Mesendoderm (in vitro differentiated cells): ENCODE data around the gene IFNGR2.

Source experiments
- DNase-seq: peaks from one replicate; pipeline ENCODE4 v3.0.0; 2013
- H2AK5ac ChIP-seq: 2 replicates; pipeline ENCODE4 v1.6.1; 2013; ENCODE audit warnings: low read length, inconsistent platforms
- H2BK120ac ChIP-seq: 2 replicates; pipeline ENCODE4 v1.6.1; 2013; ENCODE audit warnings: low read depth, mild to moderate bottlenecking, low read length, moderate library complexity, mixed read lengths
- H2BK15ac ChIP-seq: replicated peaks from 2 replicates; pipeline ENCODE4 v1.6.1; 2013; ENCODE audit warnings: low read depth, mild to moderate bottlenecking, moderate library complexity
- H2BK5ac ChIP-seq: 2 replicates; pipeline ENCODE4 v1.6.1; 2013; ENCODE audit warnings: low read length, inconsistent platforms
- H3K18ac ChIP-seq: 2 replicates; pipeline ENCODE4 v1.6.1; 2013; ENCODE audit warnings: mild to moderate bottlenecking, low read length, mixed read lengths
- H3K23ac ChIP-seq: one replicate; pipeline ENCODE4 v1.6.1; 2013; ENCODE audit warnings: low read length
- H3K27ac ChIP-seq: 2 replicates; pipeline ENCODE4 v1.5.1; 2013; ENCODE audit warnings: low read depth, mild to moderate bottlenecking, inconsistent platforms, low read length, moderate library complexity
- H3K27me3 ChIP-seq: 2 replicates; pipeline ENCODE4 v1.6.1; 2013; ENCODE audit warnings: low read length, control low read depth, mild to moderate bottlenecking, inconsistent platforms; ENCODE audit not compliant: insufficient read depth, poor library complexity
- H3K36me3 ChIP-seq: 2 replicates; pipeline ENCODE4 v1.6.1; 2013; ENCODE audit warnings: low read length, inconsistent platforms; ENCODE audit not compliant: control insufficient read depth, insufficient read depth
- H3K4ac ChIP-seq: one replicate; pipeline ENCODE4 v1.6.1; 2013; ENCODE audit warnings: low read depth, mild to moderate bottlenecking, low read length, moderate library complexity
- H3K4me1 ChIP-seq: 2 replicates; pipeline ENCODE4 v1.6.1; 2013; ENCODE audit warnings: low read depth, low read length, inconsistent platforms; ENCODE audit not compliant: control insufficient read depth
- H3K4me2 ChIP-seq: 2 replicates; pipeline ENCODE4 v1.6.1; 2013; ENCODE audit warnings: low read length
- H3K4me3 ChIP-seq: 2 replicates; pipeline ENCODE4 v1.5.1; 2013; ENCODE audit warnings: mild to moderate bottlenecking, low read length
- H3K56ac ChIP-seq: one replicate; pipeline ENCODE4 v1.6.1; 2013; ENCODE audit warnings: low read length
- H3K79me1 ChIP-seq: 2 replicates; pipeline ENCODE4 v1.6.1; 2013; ENCODE audit warnings: low read length, inconsistent platforms
- H3K79me2 ChIP-seq: 2 replicates; pipeline ENCODE4 v1.6.1; 2013; ENCODE audit warnings: mild to moderate bottlenecking, low read length; ENCODE audit not compliant: control insufficient read depth, insufficient read depth
- H3K9ac ChIP-seq: 2 replicates; pipeline ENCODE4 v1.6.1; 2013; ENCODE audit warnings: low read length, inconsistent platforms
- H4K5ac ChIP-seq: one replicate; pipeline ENCODE4 v1.6.1; 2013; ENCODE audit warnings: low read length
- H4K8ac ChIP-seq: one replicate; pipeline ENCODE4 v1.6.1; 2013; ENCODE audit warnings: low read depth, mild to moderate bottlenecking, control low read depth, low read length, moderate library complexity
- WGBS: extraction: QIAGEN DNeasy Blood & Tissue Kit; methylation state at CpG from one replicate; pipeline ENCODE4 v1.1.7; 2013; ENCODE audit warnings: low lambda C conversion rate, missing lambda C conversion rate; ENCODE audit not compliant: insufficient coverage; ENCODE audit errors: extremely low coverage; 5-methylcytosine and 5-hydroxymethylcytosine counted together

IFNGR2 gene

DNA sequence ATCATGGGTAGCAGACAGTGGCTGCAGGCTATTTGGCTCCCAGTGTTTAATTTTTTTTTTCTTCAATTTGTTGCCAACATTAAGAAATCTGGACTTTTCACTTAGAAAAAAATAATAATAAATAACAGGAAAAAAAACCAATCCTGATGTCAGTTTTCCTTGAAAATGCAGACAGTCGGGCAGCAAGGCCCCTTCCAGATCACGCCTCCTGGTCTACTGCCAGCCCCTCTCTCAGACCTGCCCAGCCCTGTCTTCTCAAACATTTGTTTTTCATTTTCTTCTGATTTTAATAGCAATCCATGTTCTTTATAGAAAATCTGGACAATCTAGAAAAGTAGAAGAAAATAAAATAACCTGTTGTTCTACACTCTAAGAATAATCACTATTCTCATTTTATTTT lies 15.5 kb downstream of the IFNGR2 start:
- Histone ChIP-seq H3K4me2 (no peak overlapping the region), H4K8ac (no peak overlapping the region), H3K4me1 (peaks cover 4% of the 10 kb centered on the region), H2BK5ac (no peak overlapping the region), H3K9ac (no peak overlapping the region), H3K4me3 (no peak overlapping the region), H3K23ac (no peak overlapping the region), H2AK5ac (no peak overlapping the region), H3K36me3 (peaks cover 8% of the 10 kb centered on the region), H3K79me2 (peaks cover 7% of the 10 kb centered on the region), H3K18ac (no peak overlapping the region), H3K27ac (no peak overlapping the region), H2BK120ac (no peak overlapping the region), H3K4ac (no peak overlapping the region), H3K56ac (no peak overlapping the region), H3K79me1 (peaks cover 11% of the 10 kb centered on the region), H3K27me3 (no peaks in the 10 kb centered on the region), H4K5ac (no peak overlapping the region), H2BK15ac (no peak overlapping the region)
- WGBS = no CpG with 5 or more reads among the region's 2 CpGs
- DNase-seq = no peak

GRCh38 chr21:33419538-33420123 lies 16.4 kb downstream of the IFNGR2 start:
- H3K56ac ChIP-seq = no peak overlapping the region
- no peak overlapping the region for H3K9ac ChIP-seq
- no peaks in the 10 kb centered on the region for H3K27me3 ChIP-seq
- no peak overlapping the region for H2BK120ac ChIP-seq
- peaks cover 3% of the 10 kb centered on the region for H3K79me2 ChIP-seq
- H3K36me3 ChIP-seq = peaks cover 10% of the 10 kb centered on the region
- H3K27ac ChIP-seq = no peak overlapping the region
- H4K8ac ChIP-seq = no peak overlapping the region
- no peak overlapping the region for H3K4me2 ChIP-seq
- no peak overlapping the region for H3K4ac ChIP-seq
- no peaks in the 10 kb centered on the region for H3K4me1 ChIP-seq
- H3K18ac ChIP-seq = no peak overlapping the region
- H3K23ac ChIP-seq = no peak overlapping the region
- no peak overlapping the region for H4K5ac ChIP-seq
- no peak overlapping the region for H2AK5ac ChIP-seq
- DNase-seq = no peak
- H2BK15ac ChIP-seq = no peak overlapping the region
- H3K79me1 ChIP-seq = peaks cover 7% of the 10 kb centered on the region
- no CpG with 5 or more reads among the region's 12 CpGs for WGBS
- H3K4me3 ChIP-seq = no peak overlapping the region
- no peak overlapping the region for H2BK5ac ChIP-seq

DNA sequence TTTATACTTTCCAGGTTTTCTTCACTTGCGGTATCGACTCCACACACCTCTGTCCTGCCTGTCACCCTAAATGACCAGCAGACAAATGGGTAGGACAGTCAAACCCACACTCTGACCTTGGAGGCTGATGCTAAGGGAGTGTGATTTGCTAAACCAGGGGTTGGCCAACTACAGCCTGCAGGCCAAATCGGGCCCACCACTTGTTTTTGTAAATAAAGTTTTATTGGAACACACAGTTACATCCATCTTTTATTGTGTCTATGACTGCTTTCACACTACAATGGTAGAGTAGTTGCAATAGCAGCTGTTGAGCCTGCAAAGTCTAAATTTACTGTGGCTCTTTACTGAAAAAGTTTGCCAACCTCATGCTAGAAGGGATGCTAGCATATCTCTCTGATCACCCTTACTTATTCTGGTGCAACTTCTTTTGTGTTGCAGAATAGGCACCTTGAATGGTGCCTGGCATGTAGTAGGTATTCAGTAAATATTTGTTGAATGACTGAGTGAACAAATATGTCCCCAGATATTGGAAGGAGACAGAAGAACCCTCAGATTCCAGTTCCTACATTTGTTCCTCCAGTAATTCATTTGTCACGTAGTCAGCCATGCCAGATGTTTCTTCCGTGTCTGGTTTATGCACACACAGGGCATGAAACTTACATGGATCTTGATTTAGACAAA lies 18.6 kb downstream of the IFNGR2 start:
- peaks cover 12% of the 10 kb centered on the region for H3K36me3 ChIP-seq
- no CpG with 5 or more reads among the region's 5 CpGs for whole genome bisulfite sequencing
- H2BK5ac ChIP-seq = no peak overlapping the region
- DNase-seq = no peak
- no peaks in the 10 kb centered on the region for H3K79me2 ChIP-seq
- H2BK120ac ChIP-seq = no peak overlapping the region
- no peak overlapping the region for H2AK5ac ChIP-seq
- no peak overlapping the region for H3K18ac ChIP-seq
- H3K56ac ChIP-seq = no peak overlapping the region
- H3K9ac ChIP-seq = no peak overlapping the region
- H3K79me1 ChIP-seq = no peaks in the 10 kb centered on the region
- H3K27me3 ChIP-seq = no peaks in the 10 kb centered on the region
- H3K4ac ChIP-seq = no peak overlapping the region
- no peak overlapping the region for H2BK15ac ChIP-seq
- no peak overlapping the region for H3K4me2 ChIP-seq
- H3K4me1 ChIP-seq = no peaks in the 10 kb centered on the region
- no peak overlapping the region for H3K4me3 ChIP-seq
- no peak overlapping the region for H4K8ac ChIP-seq
- H4K5ac ChIP-seq = no peak overlapping the region
- no peak overlapping the region for H3K23ac ChIP-seq
- no peak overlapping the region for H3K27ac ChIP-seq

- Histone ChIP-seq H3K4me2 (no peak overlapping the region), H3K79me2 (no peaks in the 10 kb centered on the region), H3K79me1 (no peaks in the 10 kb centered on the region), H3K4me1 (no peaks in the 10 kb centered on the region), H3K23ac (no peak overlapping the region), H4K5ac (no peak overlapping the region), H3K4ac (no peak overlapping the region), H3K27ac (no peak overlapping the region), H2BK120ac (no peak overlapping the region), H3K18ac (no peak overlapping the region), H3K4me3 (no peak overlapping the region), H2BK5ac (no peak overlapping the region), H4K8ac (no peak overlapping the region), H3K36me3 (peaks cover 12% of the 10 kb centered on the region), H3K9ac (no peak overlapping the region), H3K27me3 (no peaks in the 10 kb centered on the region), H2BK15ac (no peak overlapping the region), H3K56ac (no peak overlapping the region), H2AK5ac (no peak overlapping the region)
- DNase-seq = no peak
- WGBS = no CpG with 5 or more reads among the region's 9 CpGs
Measured at GRCh38 chr21:33424214-33424613, 21.0 kb downstream of the IFNGR2 start.

- Histone ChIP-seq H3K4me2 (no peak overlapping the region), H2BK15ac (no peak overlapping the region), H3K4me3 (no peak overlapping the region), H2BK120ac (no peak overlapping the region), H3K9ac (no peak overlapping the region), H4K5ac (no peak overlapping the region), H3K4me1 (no peaks in the 10 kb centered on the region), H3K18ac (no peak overlapping the region), H3K36me3 (peaks cover 11% of the 10 kb centered on the region), H2AK5ac (no peak overlapping the region), H3K79me2 (no peaks in the 10 kb centered on the region), H4K8ac (no peak overlapping the region), H3K4ac (no peak overlapping the region), H3K56ac (no peak overlapping the region), H3K79me1 (no peaks in the 10 kb centered on the region), H3K23ac (no peak overlapping the region), H3K27ac (no peak overlapping the region), H3K27me3 (no peaks in the 10 kb centered on the region), H2BK5ac (no peak overlapping the region)
- no CpG with 5 or more reads among the region's 3 CpGs for WGBS
- DNase-seq = no peak
Measured at GRCh38 chr21:33425825-33426224, 22.6 kb downstream of the IFNGR2 start.

- Histone ChIP-seq H3K4ac (no peak overlapping the region), H4K5ac (no peak overlapping the region), H2BK120ac (no peak overlapping the region), H3K4me2 (no peak overlapping the region), H3K79me2 (no peaks in the 10 kb centered on the region), H3K27me3 (no peaks in the 10 kb centered on the region), H3K4me3 (no peak overlapping the region), H2BK5ac (no peak overlapping the region), H4K8ac (no peak overlapping the region), H3K79me1 (no peaks in the 10 kb centered on the region), H3K27ac (no peak overlapping the region), H3K56ac (no peak overlapping the region), H2AK5ac (no peak overlapping the region), H3K9ac (no peak overlapping the region), H3K36me3 (peaks cover 8% of the 10 kb centered on the region), H3K23ac (no peak overlapping the region), H3K18ac (no peak overlapping the region), H2BK15ac (no peak overlapping the region), H3K4me1 (no peaks in the 10 kb centered on the region)
- no CpG with 5 or more reads among the region's 7 CpGs for WGBS
- no peak for DNase-seq
Measured at GRCh38 chr21:33427051-33427450, 23.8 kb downstream of the IFNGR2 start.
